ENCODE data around the gene FAM171A1.
"Not testable (repeated sequence)": the region's sequence is repeated elsewhere in the genome, so short reads cannot be mapped to it uniquely, and the experiment has no call there.

FAM171A1 gene

GRCh38 chr10:15405319-15405718 lies 34.2 kb upstream of the FAM171A1 start:
- no peak for TF ChIP-seq CTCF (conservative IDR thresholded peaks at IDR 0.05; ENCODE audit: control insufficient read depth, insufficient read depth, low read depth, low read length)
- no peak for DNase-seq (ENCODE audit: low read depth)
- H3K4me3 ChIP-seq (ENCODE audit: control insufficient read depth, low read depth, low read length): no peak overlapping the region

- no peak for TF ChIP-seq CTCF (conservative IDR thresholded peaks at IDR 0.05; ENCODE audit: control insufficient read depth, insufficient read depth, low read depth, low read length)
- DNase-seq (ENCODE audit: low read depth): no peak
- H3K4me3 ChIP-seq (ENCODE audit: control insufficient read depth, low read depth, low read length): no peak overlapping the region
These were observed 30.3 kb upstream of the FAM171A1 start for GRCh38 chr10:15401382-15401781.

GRCh38 chr10:15400461-15400860 lies 29.4 kb upstream of the FAM171A1 start:
- not testable (repeated sequence) for DNase-seq (ENCODE audit: low read depth)

GRCh38 chr10:15399060-15399661 lies 28.1 kb upstream of the FAM171A1 start:
- TF ChIP-seq CTCF (conservative IDR thresholded peaks at IDR 0.05; ENCODE audit: control insufficient read depth, insufficient read depth, low read depth, low read length): no peak
- no peak for DNase-seq (ENCODE audit: low read depth)
- H3K4me3 ChIP-seq (ENCODE audit: control insufficient read depth, low read depth, low read length): no peak overlapping the region

More at GRCh38 chr10:15400461-15400860, 29.4 kb upstream of the FAM171A1 start:
- H3K4me3 ChIP-seq (ENCODE audit: control insufficient read depth, low read depth, low read length): not testable (repeated sequence)

GRCh38 chr10:15395935-15396334 lies 24.8 kb upstream of the FAM171A1 start:
- no peak for DNase-seq (ENCODE audit: low read depth)
- no peak for TF ChIP-seq CTCF (conservative IDR thresholded peaks at IDR 0.05; ENCODE audit: control insufficient read depth, insufficient read depth, low read depth, low read length)
- no peak overlapping the region for H3K4me3 ChIP-seq (ENCODE audit: control insufficient read depth, low read depth, low read length)

GRCh38 chr10:15393139-15393825 lies 22.2 kb upstream of the FAM171A1 start:
- no peak overlapping the region for H3K4me3 ChIP-seq (ENCODE audit: control insufficient read depth, low read depth, low read length)
- no peak for DNase-seq (ENCODE audit: low read depth)
- TF ChIP-seq CTCF (conservative IDR thresholded peaks at IDR 0.05; ENCODE audit: control insufficient read depth, insufficient read depth, low read depth, low read length): no peak

GRCh38 chr10:15391491-15391890 lies 20.4 kb upstream of the FAM171A1 start:
- DNase-seq (ENCODE audit: low read depth): no peak
- H3K4me3 ChIP-seq (ENCODE audit: control insufficient read depth, low read depth, low read length): no peak overlapping the region
- no peak for TF ChIP-seq CTCF (conservative IDR thresholded peaks at IDR 0.05; ENCODE audit: control insufficient read depth, insufficient read depth, low read depth, low read length)

GRCh38 chr10:15388172-15388571 lies 17.1 kb upstream of the FAM171A1 start:
- not testable (repeated sequence) for H3K4me3 ChIP-seq (ENCODE audit: control insufficient read depth, low read depth, low read length)

More at GRCh38 chr10:15388172-15388571, 17.1 kb upstream of the FAM171A1 start:
- not testable (repeated sequence) for DNase-seq (ENCODE audit: low read depth)

All from fibroblast of mammary gland (primary cell).